RWPE1 (cell line): ENCODE measurements around the gene AGL.
"Not testable (repeated sequence)": the region's sequence is repeated elsewhere in the genome, so short reads cannot be mapped to it uniquely, and the experiment has no call there.

Experiments
- CTCF ChIA-PET: fragments of 350-600 bp; sonication (Branson Sonifier 250); formaldehyde crosslinking; extraction: SDS; loops from one replicate; lab custom pipeline; 2021; lab: Yijun Ruan, JAX
- POLR2A ChIA-PET: fragments of 400-600 bp; formaldehyde crosslinking; extraction: SDS; loops from one replicate; lab custom pipeline; 2020; ENCODE audit warnings: antibody characterized with exemption; ENCODE audit not compliant: low non-redundant PET; lab: Yijun Ruan, JAX
- DNase-seq: peaks from one replicate; pipeline ENCODE4 v3.0.0; 2012; ENCODE audit warnings: low spot score
- H3K27ac ChIP-seq: fragments of 450-650 bp; 2 replicates; pipeline ENCODE4 v1.5.1; 2017
- CTCF ChIP-seq: fragments of 450-650 bp; conservative IDR thresholded peaks from 2 replicates; pipeline ENCODE4 v1.5.1; 2017; ENCODE audit warnings: low read depth, mild to moderate bottlenecking

Gene AGL

GRCh38 chr1:99877568-99877967, 27.4 kb downstream of the AGL start:
- CTCF ChIA-PET: interaction anchor here (0.8 kb wide), 1 partner anchor 81 kb away, joined by 3 read pairs; no protein-coding TSS in a partner anchor
- no peak for DNase-seq
- no peak overlapping the region for H3K27ac ChIP-seq
- TF ChIP-seq CTCF: no peak
- POLR2A ChIA-PET: no interaction called here

GRCh38 chr1:99886179-99886578, 36.0 kb downstream of the AGL start:
- TF ChIP-seq CTCF: no peak
- no peak for DNase-seq
- no peak overlapping the region for H3K27ac ChIP-seq
- ChIA-PET POLR2A (no interaction called here), CTCF (no interaction called here)

GRCh38 chr1:99886841-99887240, 36.7 kb downstream of the AGL start:
- CTCF ChIA-PET: no interaction called here

GRCh38 chr1:99887890-99888289, 37.7 kb downstream of the AGL start:
- TF ChIP-seq CTCF: no peak
- H3K27ac ChIP-seq: no peak overlapping the region
- no peak for DNase-seq
- ChIA-PET CTCF (interaction anchor here (0.6 kb wide), 1 partner anchor 78 kb away, joined by 3 read pairs; no protein-coding TSS in a partner anchor), POLR2A (no interaction called here)

More at GRCh38 chr1:99886841-99887240, 36.7 kb downstream of the AGL start:
- H3K27ac ChIP-seq: no peak overlapping the region
- POLR2A ChIA-PET: no interaction called here
- no peak for DNase-seq
- no peak for TF ChIP-seq CTCF

GRCh38 chr1:99891997-99892396, 41.8 kb downstream of the AGL start:
- ChIA-PET CTCF (no interaction called here), POLR2A (no interaction called here)
- no peak for TF ChIP-seq CTCF
- no peak for DNase-seq
- no peak overlapping the region for H3K27ac ChIP-seq

- CTCF ChIA-PET: interaction anchor here (0.6 kb wide), 1 partner anchor 95 kb away, joined by 3 read pairs; no protein-coding TSS in a partner anchor
- POLR2A ChIA-PET, H3K27ac ChIP-seq, DNase-seq: not testable (repeated sequence)
These were observed 53.1 kb downstream of the AGL start for GRCh38 chr1:99903278-99903677.

GRCh38 chr1:99906535-99906934, 56.4 kb downstream of the AGL start:
- H3K27ac ChIP-seq: no peak overlapping the region
- TF ChIP-seq CTCF: no peak
- ChIA-PET POLR2A (no interaction called here), CTCF (no interaction called here)
- no peak for DNase-seq
